NAMALWA (cell line): ENCODE measurements around the gene DXO.
"Not testable (repeated sequence)": the region's sequence is repeated elsewhere in the genome, so short reads cannot be mapped to it uniquely, and the experiment has no call there.

ENCODE experiments used
- DNase-seq: peaks from one replicate; pipeline ENCODE4 v3.0.0-alpha.2; 2015; ENCODE audit warnings: low spot score

Gene DXO

GRCh38 chr6:31971993-31972708 lies at the start of gene DXO:
TSS of gene DXO (minus strand) at chr6:31972138. CDS start at chr6:31971675, 463 bp downstream.
- peak; percentile 98 for DNase-seq

GRCh38 chr6:32014547-32014946 lies 42.6 kb upstream of the DXO start, which contains the start of gene C4B:
TSS of gene C4B (plus strand) at chr6:32014795. CDS start at chr6:32014846, 51 bp downstream.
- not testable (repeated sequence) for DNase-seq

DNA sequence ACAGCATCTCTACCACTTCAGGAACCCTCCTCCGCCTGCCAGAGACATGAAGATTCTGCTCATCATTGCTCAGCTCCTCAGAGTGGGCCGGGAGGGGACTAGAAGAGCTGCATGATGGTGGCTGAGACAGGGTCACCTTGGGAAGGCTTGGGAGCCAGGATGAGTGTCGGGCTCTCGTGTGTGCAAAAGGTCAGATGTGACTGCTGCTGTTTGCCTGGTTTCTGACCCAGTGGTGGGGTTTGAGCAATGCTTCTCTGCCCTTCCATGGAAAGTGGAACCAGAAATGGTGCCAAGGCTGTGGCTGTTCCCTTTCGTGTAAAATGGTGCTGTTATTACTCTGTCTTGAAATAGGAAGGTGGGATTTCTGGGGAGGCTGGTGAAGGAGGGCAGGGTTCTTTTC lies 41.8 kb upstream of the DXO start:
- not testable (repeated sequence) for DNase-seq

GRCh38 chr6:32012941-32013617 lies 41.1 kb upstream of the DXO start:
- DNase-seq = not testable (repeated sequence)

- not testable (repeated sequence) for DNase-seq
Observed at GRCh38 chr6:32010856-32011530, 39.1 kb upstream of the DXO start.

GRCh38 chr6:32009537-32009936 lies 37.6 kb upstream of the DXO start:
- not testable (repeated sequence) for DNase-seq

GRCh38 chr6:32008616-32009015 lies 36.7 kb upstream of the DXO start:
- DNase-seq = not testable (repeated sequence)

- DNase-seq = not testable (repeated sequence)
Observed at GRCh38 chr6:32008037-32008436, 36.1 kb upstream of the DXO start.

GRCh38 chr6:32007086-32007485 lies 35.1 kb upstream of the DXO start:
- DNase-seq = not testable (repeated sequence)

- not testable (repeated sequence) for DNase-seq
Observed at GRCh38 chr6:32005991-32006529, 34.1 kb upstream of the DXO start.

- DNase-seq = not testable (repeated sequence)
Observed at GRCh38 chr6:32005538-32005880, 33.6 kb upstream of the DXO start.

DNA sequence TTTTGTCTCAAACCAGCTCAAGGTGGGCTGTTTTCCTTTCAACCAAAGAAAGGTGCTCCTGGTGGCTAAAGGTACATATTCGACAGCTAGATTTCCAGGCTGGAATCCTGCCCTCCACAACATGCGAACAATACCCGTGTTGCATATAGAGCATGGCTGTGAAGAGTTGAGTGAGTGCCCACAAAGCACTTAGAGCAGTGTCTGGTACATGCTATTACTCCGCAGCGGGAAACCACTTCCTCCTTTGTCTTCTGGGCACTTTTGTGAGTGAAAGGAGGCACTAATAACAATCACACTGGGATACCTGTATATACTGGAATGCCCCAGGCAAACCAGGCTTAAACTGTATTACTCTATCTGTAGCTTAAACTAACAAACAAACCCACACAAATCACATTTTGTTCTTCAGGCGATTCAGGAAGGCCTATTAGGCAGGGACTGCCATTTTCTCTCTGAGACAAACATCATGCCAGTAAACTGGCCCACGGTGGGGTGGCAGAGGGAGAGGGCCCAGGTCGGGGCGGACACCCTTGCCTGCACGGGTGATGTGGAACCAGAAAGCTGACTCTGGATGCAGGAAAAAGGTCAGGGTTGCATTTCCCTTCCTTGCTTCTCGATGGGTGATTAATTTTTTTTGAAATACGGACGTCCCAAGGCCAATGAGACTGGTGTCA lies 33.1 kb upstream of the DXO start:
- DNase-seq = not testable (repeated sequence)

- DNase-seq = not testable (repeated sequence)
Observed at GRCh38 chr6:32004393-32004792, 32.5 kb upstream of the DXO start.

- DNase-seq = not testable (repeated sequence)
Observed at GRCh38 chr6:32003301-32003700, 31.4 kb upstream of the DXO start.

DNA sequence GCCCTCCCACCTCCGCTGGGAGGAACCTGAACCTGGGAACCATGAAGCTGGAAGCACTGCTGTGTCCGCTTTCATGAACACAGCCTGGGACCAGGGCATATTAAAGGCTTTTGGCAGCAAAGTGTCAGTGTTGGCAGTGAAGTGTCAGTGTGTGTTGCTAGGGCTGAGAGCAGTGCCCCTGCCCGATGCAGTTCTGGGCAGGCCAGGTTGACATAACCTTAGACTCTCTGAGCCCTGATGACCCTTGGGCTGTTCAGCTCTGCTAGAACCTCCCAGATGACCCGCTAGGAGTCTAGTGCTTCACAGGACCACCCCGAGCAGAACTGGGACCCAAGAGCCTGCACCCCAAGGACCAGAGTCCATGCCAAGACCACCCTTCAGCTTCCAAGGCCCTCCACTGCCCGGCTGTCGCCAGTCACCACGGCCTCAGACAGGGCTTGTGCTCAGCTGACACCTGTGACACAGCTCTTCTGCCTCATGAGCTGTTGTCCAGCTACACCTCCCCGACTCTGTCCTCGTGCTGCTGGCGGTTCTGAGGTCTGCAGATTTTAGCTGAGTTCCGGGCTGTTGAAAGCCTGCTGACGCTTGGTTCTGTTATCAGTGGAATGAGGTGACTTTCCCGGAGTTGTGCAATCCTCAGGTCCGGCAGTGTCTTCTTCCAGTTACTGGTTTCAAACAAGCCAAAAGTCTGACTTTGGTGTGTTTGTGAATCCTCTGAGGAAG lies 30.8 kb upstream of the DXO start:
- DNase-seq = not testable (repeated sequence)

GRCh38 chr6:31996385-31996784 lies 24.4 kb upstream of the DXO start:
- DNase-seq = not testable (repeated sequence)

DNA sequence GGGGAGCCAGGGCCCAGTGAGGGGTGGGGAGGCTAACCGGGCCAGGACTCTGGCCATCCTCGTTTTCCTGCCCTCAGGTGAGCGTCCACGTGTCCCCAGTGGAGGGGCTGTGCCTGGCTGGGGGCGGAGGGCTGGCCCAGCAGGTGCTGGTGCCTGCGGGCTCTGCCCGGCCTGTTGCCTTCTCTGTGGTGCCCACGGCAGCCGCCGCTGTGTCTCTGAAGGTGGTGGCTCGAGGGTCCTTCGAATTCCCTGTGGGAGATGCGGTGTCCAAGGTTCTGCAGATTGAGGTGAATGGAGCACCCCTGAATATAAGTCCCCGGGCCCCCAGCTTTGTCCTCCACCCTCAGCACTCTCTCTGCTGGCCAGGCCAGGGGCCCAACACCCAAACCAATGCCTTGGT lies 22.5 kb upstream of the DXO start:
- DNase-seq = not testable (repeated sequence)

- DNase-seq = not testable (repeated sequence)
Observed at GRCh38 chr6:31989363-31989762, 17.4 kb upstream of the DXO start.

- DNase-seq = not testable (repeated sequence)
Observed at GRCh38 chr6:31981744-31982143, 9.8 kb upstream of the DXO start, which contains the start of gene C4A. TSS of gene C4A (plus strand) at chr6:31982057. CDS start at chr6:31982108, 51 bp downstream.

DNA sequence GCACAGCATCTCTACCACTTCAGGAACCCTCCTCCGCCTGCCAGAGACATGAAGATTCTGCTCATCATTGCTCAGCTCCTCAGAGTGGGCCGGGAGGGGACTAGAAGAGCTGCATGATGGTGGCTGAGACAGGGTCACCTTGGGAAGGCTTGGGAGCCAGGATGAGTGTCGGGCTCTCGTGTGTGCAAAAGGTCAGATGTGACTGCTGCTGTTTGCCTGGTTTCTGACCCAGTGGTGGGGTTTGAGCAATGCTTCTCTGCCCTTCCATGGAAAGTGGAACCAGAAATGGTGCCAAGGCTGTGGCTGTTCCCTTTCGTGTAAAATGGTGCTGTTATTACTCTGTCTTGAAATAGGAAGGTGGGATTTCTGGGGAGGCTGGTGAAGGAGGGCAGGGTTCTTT lies 9.1 kb upstream of the DXO start:
- not testable (repeated sequence) for DNase-seq
